ENCODE results near the gene AGBL3. TPM values are rescaled to one million over a fixed set of nuclear protein-coding genes. Genes with fewer than 3 reads are reported as not detected.

Gene AGBL3
- total RNA-seq, 1 donor from 2014 or later = 0.58 TPM

DNA sequence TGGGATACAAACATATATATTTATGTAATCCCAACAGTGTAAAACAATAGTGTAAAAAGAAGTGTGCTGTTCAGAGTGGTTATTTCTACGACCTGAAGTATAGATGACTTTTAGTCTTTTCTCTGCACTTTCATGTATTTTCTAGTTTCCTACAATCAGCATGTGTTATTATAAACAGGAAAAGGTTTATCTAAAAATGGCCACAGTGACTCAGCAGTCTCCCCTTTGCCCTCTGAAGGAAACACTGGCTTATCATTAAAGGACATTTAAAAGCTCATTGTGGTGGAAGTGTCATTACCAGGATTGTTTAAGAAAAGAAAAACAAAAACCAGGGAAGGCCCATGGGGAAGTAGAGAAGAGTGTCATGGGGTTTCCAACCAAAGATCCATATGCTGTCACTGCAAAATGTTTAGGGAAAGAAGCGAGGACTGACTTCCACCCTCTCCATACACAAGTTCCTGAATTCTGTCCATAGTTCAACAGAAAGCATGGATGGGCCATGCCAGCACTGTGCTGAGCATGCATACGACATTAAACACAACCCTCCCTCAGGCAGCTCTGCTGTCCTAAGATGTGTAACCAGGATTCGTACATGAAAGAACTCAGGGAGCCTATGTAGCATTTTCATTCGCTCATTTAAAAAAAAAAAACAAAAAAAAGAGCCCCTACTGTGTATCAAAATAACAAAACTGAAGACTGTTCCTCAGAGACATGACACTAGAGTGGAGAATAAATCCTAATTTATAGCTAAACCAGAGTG is 174.0 kb downstream of the AGBL3 start:
- Histone ChIP-seq H3K4me1 (no peaks in the 10 kb centered on the region), H3K9me3 (ENCODE audit: low read depth) (peaks cover 11% of the 10 kb centered on the region), H3K27me3 (no peaks in the 10 kb centered on the region), H3K27ac (no peak overlapping the region), H4K20me1 (ENCODE audit: low read depth) (no peaks in the 10 kb centered on the region), H3K4me2 (no peak overlapping the region), H3K9ac (no peak overlapping the region), H3K79me2 (ENCODE audit: low read depth) (no peaks in the 10 kb centered on the region), H3K4me3 (no peak overlapping the region), H2AFZ (replicated peaks) (no peak overlapping the region), H3K36me3 (no peaks in the 10 kb centered on the region), H3F3A (ENCODE audit: low read depth) (no peaks in the 10 kb centered on the region)
- peaks cover 2% of the 10 kb centered on the region for H3K4me1 Mint-ChIP-seq
- no peak overlapping the region for H3K27ac Mint-ChIP-seq
- H3K4me3 Mint-ChIP-seq = no peak overlapping the region
- no peak for DNase-seq (ENCODE audit: low spot score)
- TF ChIP-seq, protein P1, sequence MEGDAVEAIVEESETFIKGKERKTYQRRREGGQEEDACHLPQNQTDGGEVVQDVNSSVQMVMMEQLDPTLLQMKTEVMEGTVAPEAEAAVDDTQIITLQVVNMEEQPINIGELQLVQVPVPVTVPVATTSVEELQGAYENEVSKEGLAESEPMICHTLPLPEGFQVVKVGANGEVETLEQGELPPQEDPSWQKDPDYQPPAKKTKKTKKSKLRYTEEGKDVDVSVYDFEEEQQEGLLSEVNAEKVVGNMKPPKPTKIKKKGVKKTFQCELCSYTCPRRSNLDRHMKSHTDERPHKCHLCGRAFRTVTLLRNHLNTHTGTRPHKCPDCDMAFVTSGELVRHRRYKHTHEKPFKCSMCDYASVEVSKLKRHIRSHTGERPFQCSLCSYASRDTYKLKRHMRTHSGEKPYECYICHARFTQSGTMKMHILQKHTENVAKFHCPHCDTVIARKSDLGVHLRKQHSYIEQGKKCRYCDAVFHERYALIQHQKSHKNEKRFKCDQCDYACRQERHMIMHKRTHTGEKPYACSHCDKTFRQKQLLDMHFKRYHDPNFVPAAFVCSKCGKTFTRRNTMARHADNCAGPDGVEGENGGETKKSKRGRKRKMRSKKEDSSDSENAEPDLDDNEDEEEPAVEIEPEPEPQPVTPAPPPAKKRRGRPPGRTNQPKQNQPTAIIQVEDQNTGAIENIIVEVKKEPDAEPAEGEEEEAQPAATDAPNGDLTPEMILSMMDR (IDR thresholded peaks at IDR 0.05) = no peak
- TF ChIP-seq EZH2 (IDR thresholded peaks at IDR 0.05) (no peak), EZH2phosphoT487 (IDR thresholded peaks at IDR 0.05) (no peak)
- H3K27me3 Mint-ChIP-seq (ENCODE audit: insufficient read depth, low read depth) = peaks cover 6% of the 10 kb centered on the region
- H3K9me3 Mint-ChIP-seq = peaks cover 33% of the 10 kb centered on the region
- peaks cover 48% of the 10 kb centered on the region for H3K36me3 Mint-ChIP-seq

DNA sequence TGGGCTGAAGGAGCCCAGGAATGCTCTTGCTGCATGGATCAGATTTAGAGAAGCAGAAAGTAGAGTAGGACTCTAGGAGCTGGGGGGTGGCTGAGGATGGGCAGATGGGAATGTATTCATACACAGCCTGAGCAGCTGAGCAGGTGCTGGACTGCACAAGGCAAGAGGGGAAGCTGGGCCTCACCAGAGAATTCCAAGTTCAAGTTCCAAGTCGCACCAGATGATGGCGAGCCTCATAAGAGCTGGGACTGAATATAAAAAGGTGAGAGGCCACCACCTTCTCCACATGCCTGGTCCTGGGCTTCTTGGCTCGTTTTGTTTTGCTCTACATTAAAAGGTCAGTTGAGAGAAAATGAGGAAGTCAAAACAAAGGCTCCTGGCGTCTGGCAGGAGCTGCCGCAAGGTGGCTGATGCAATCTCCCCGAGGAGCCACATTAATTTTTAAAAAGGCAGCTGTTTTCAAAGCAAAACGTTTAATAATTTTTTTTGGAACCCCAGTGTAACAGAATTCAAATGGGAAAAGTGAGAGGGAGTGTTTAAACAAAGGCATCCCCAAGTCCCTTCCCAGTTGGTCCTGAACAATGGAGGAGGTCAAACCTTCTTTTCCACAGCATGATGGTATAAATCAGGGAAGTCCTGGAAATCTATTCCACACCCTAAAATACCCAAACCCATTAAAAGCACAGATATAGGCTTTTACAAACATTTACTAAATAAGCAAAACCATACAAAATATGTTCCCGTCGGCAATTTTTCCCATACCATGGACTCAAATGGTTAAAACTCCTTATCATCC is 174.7 kb downstream of the AGBL3 start:
- Histone ChIP-seq H3K79me2 (ENCODE audit: low read depth) (no peaks in the 10 kb centered on the region), H3K27ac (no peak overlapping the region), H4K20me1 (ENCODE audit: low read depth) (no peaks in the 10 kb centered on the region), H3F3A (ENCODE audit: low read depth) (no peaks in the 10 kb centered on the region), H3K4me2 (no peak overlapping the region), H2AFZ (replicated peaks) (no peak overlapping the region), H3K9ac (no peak overlapping the region), H3K4me3 (no peak overlapping the region), H3K27me3 (no peaks in the 10 kb centered on the region), H3K4me1 (no peaks in the 10 kb centered on the region), H3K9me3 (ENCODE audit: low read depth) (peaks cover 8% of the 10 kb centered on the region), H3K36me3 (no peaks in the 10 kb centered on the region)
- H3K27me3 Mint-ChIP-seq (ENCODE audit: insufficient read depth, low read depth) = peaks cover 6% of the 10 kb centered on the region
- TF ChIP-seq, protein P1 (IDR thresholded peaks at IDR 0.05) = no peak
- TF ChIP-seq EZH2 (IDR thresholded peaks at IDR 0.05) (no peak), EZH2phosphoT487 (IDR thresholded peaks at IDR 0.05) (no peak)
- no peak overlapping the region for H3K4me3 Mint-ChIP-seq
- H3K4me1 Mint-ChIP-seq = peaks cover 2% of the 10 kb centered on the region
- peaks cover 54% of the 10 kb centered on the region for H3K36me3 Mint-ChIP-seq
- H3K27ac Mint-ChIP-seq = no peak overlapping the region
- no peak for DNase-seq (ENCODE audit: low spot score)
- peaks cover 26% of the 10 kb centered on the region for H3K9me3 Mint-ChIP-seq

DNA sequence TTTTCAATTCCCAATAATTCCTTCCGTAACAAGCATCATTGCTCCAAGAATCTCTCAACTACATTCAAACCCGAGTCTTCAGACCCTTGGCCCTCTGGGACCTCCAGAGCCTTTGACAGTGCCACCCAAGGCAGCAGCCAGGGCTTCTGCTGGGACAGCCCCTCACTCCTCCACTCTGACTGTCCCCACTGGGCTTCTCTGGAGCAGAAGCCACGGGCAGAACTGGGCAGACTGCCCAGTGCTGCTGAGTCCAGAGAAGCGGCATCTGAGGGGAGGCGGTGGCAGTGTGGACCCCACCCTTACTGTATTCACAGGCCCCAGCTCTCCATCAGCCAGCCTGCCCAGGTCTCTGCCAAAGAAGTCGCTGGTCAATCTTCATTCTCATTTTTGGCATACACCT is 175.4 kb downstream of the AGBL3 start:
- H3K79me2 ChIP-seq (ENCODE audit: low read depth) = no peaks in the 10 kb centered on the region
- H3K4me1 ChIP-seq = no peaks in the 10 kb centered on the region
- DNase-seq (ENCODE audit: low spot score) = no peak
- no peak overlapping the region for H2AFZ ChIP-seq (replicated peaks)
- no peak overlapping the region for H3K4me2 ChIP-seq
- Mint-ChIP-seq H3K4me1 (peaks cover 2% of the 10 kb centered on the region), H3K27me3 (ENCODE audit: insufficient read depth, low read depth) (peaks cover 8% of the 10 kb centered on the region), H3K27ac (no peak overlapping the region), H3K4me3 (no peak overlapping the region), H3K9me3 (peaks cover 20% of the 10 kb centered on the region), H3K36me3 (peaks cover 58% of the 10 kb centered on the region)
- peaks cover 8% of the 10 kb centered on the region for H3K9me3 ChIP-seq (ENCODE audit: low read depth)
- H3F3A ChIP-seq (ENCODE audit: low read depth) = no peaks in the 10 kb centered on the region
- no peak overlapping the region for H3K27ac ChIP-seq
- no peaks in the 10 kb centered on the region for H3K27me3 ChIP-seq
- H3K9ac ChIP-seq = no peak overlapping the region
- TF ChIP-seq, protein P1 (IDR thresholded peaks at IDR 0.05) = no peak
- no peak for TF ChIP-seq EZH2phosphoT487 (IDR thresholded peaks at IDR 0.05)
- TF ChIP-seq EZH2 (IDR thresholded peaks at IDR 0.05) = no peak
- no peaks in the 10 kb centered on the region for H3K36me3 ChIP-seq
- no peaks in the 10 kb centered on the region for H4K20me1 ChIP-seq (ENCODE audit: low read depth)
- no peak overlapping the region for H3K4me3 ChIP-seq
